OCI-LY1 (cell line): ENCODE measurements around the gene MRPS22.

Experiments
- H2AFZ ChIP-seq: fragments of 200-600 bp; sonication (generic), shearing (Covaris generic); 2 replicates; pipeline ENCODE4 v1.6.0; 2014; ENCODE audit warnings: antibody characterized with exemption, mild to moderate bottlenecking, low read length
- H3F3A ChIP-seq: fragments of 200-600 bp; sonication (generic), shearing (Covaris generic); 2 replicates; pipeline ENCODE4 v1.6.0; 2014; ENCODE audit warnings: mild to moderate bottlenecking, antibody characterized with exemption, low read length, moderate library complexity; ENCODE audit not compliant: insufficient read depth
- H3K27ac ChIP-seq: fragments of 200-600 bp; sonication (generic); 2 replicates; pipeline ENCODE4 v1.5.1; 2014; ENCODE audit warnings: low read length, mixed run types, mild to moderate bottlenecking, low read depth; ENCODE audit not compliant: poor library complexity, severe bottlenecking
- H3K27me3 ChIP-seq: fragments of 200-600 bp; sonication (generic); 2 replicates; pipeline ENCODE4 v1.6.0; 2014; ENCODE audit warnings: antibody characterized with exemption, mild to moderate bottlenecking, low read length, moderate library complexity; ENCODE audit not compliant: insufficient read depth
- H3K36me3 ChIP-seq: fragments of 200-600 bp; sonication (generic); 2 replicates; pipeline ENCODE4 v1.6.1; 2014; ENCODE audit warnings: mild to moderate bottlenecking, antibody characterized with exemption, low read length, moderate library complexity, mixed read lengths; ENCODE audit not compliant: insufficient read depth
- H3K4me1 ChIP-seq: fragments of 200-600 bp; sonication (generic); 2 replicates; pipeline ENCODE4 v1.5.1; 2014; ENCODE audit warnings: mild to moderate bottlenecking, low read length, moderate library complexity; ENCODE audit not compliant: insufficient read depth, severe bottlenecking
- H3K4me2 ChIP-seq: fragments of 200-600 bp; sonication (generic), shearing (Covaris generic); 2 replicates; pipeline ENCODE4 v1.6.1; 2014; ENCODE audit warnings: low read length
- H3K4me3 ChIP-seq: fragments of 200-600 bp; sonication (generic); 2 replicates; pipeline ENCODE4 v1.5.1; 2014; ENCODE audit warnings: low read length, low read depth, mild to moderate bottlenecking, mixed read lengths; ENCODE audit not compliant: poor library complexity, severe bottlenecking
- H3K79me2 ChIP-seq: fragments of 200-600 bp; shearing (Covaris generic); 2 replicates; pipeline ENCODE4 v1.6.1; 2016; ENCODE audit warnings: mixed run types, low read length, mixed read lengths; ENCODE audit not compliant: insufficient read depth
- H3K9ac ChIP-seq: fragments of 200-600 bp; sonication (generic), shearing (Covaris generic); 2 replicates; pipeline ENCODE4 v1.6.1; 2014; ENCODE audit warnings: mild to moderate bottlenecking, low read length, mixed read lengths
- H3K9me2 ChIP-seq: fragments of 200-600 bp; sonication (generic), shearing (Covaris generic); 2 replicates; pipeline ENCODE4 v1.6.1; 2014; ENCODE audit warnings: low read depth, mild to moderate bottlenecking, low read length, mixed read lengths
- H3K9me3 ChIP-seq: fragments of 200-600 bp; shearing (Covaris generic); 2 replicates; pipeline ENCODE4 v1.6.1; 2014; ENCODE audit warnings: low read length, mixed read lengths
- H4K20me1 ChIP-seq: fragments of 200-600 bp; sonication (generic), shearing (Covaris generic); 2 replicates; pipeline ENCODE4 v1.6.0; 2016; ENCODE audit warnings: mild to moderate bottlenecking, low read length; ENCODE audit not compliant: insufficient read depth
- CTCF ChIP-seq: fragments of 200-600 bp; sonication (generic), shearing (Covaris generic); IDR thresholded peaks from 2 replicates; pipeline ENCODE4 v1.5.1; 2017; ENCODE audit warnings: mild to moderate bottlenecking, antibody characterized with exemption, low read length, moderate library complexity, mixed read lengths
- EZH2 ChIP-seq: fragments of 200-600 bp; sonication (generic), shearing (Covaris generic); IDR thresholded peaks from 2 replicates; pipeline ENCODE4 v1.8.0; 2017; ENCODE audit warnings: borderline replicate concordance, mixed run types, mild to moderate bottlenecking, antibody characterized with exemption, low read length, moderate library complexity, mixed read lengths

Gene MRPS22

GRCh38 chr3:139364549-139364948 lies 20.7 kb downstream of the MRPS22 start:
- H3K9me3 ChIP-seq, result no peaks in the 10 kb centered on the region
- H3K36me3 ChIP-seq, result peaks cover 98% of the 10 kb centered on the region
- TF ChIP-seq CTCF (no peak), EZH2 (no peak)
- H3K4me3 ChIP-seq, result no peak overlapping the region
- H3K9ac ChIP-seq, result no peak overlapping the region
- H3K79me2 ChIP-seq, result no peaks in the 10 kb centered on the region
- no peak overlapping the region for H2AFZ ChIP-seq
- H3K27me3 ChIP-seq, result no peaks in the 10 kb centered on the region
- no peak overlapping the region for H3K4me2 ChIP-seq
- no peaks in the 10 kb centered on the region for H3K9me2 ChIP-seq
- no peak overlapping the region for H3K27ac ChIP-seq
- H4K20me1 ChIP-seq, result no peaks in the 10 kb centered on the region; the same call in 1 of the 2 replicates
- H3K4me1 ChIP-seq, result no peaks in the 10 kb centered on the region
- no peaks in the 10 kb centered on the region for H3F3A ChIP-seq

GRCh38 chr3:139374099-139374498 lies 30.3 kb downstream of the MRPS22 start:
- Histone ChIP-seq H3K4me2 (no peak overlapping the region), H3K9ac (no peak overlapping the region), H3K27ac (no peak overlapping the region), H2AFZ (no peak overlapping the region), H3F3A (no peaks in the 10 kb centered on the region), H3K9me2 (no peaks in the 10 kb centered on the region), H3K4me1 (peaks cover 7% of the 10 kb centered on the region), H3K4me3 (no peak overlapping the region), H3K79me2 (no peaks in the 10 kb centered on the region), H3K9me3 (no peaks in the 10 kb centered on the region), H3K36me3 (peaks cover 94% of the 10 kb centered on the region), H4K20me1 (no peaks in the 10 kb centered on the region), H3K27me3 (no peaks in the 10 kb centered on the region)
- TF ChIP-seq EZH2 (no peak), CTCF (no peak)

- peaks cover 7% of the 10 kb centered on the region for H3K4me1 ChIP-seq
- TF ChIP-seq CTCF, result no peak
- no peak for TF ChIP-seq EZH2
- no peak overlapping the region for H3K9ac ChIP-seq
- no peak overlapping the region for H2AFZ ChIP-seq
- no peaks in the 10 kb centered on the region for H4K20me1 ChIP-seq
- peaks cover 91% of the 10 kb centered on the region for H3K36me3 ChIP-seq
- peaks cover 13% of the 10 kb centered on the region; the same call in 1 of the 2 replicates for H3K79me2 ChIP-seq
- no peaks in the 10 kb centered on the region for H3K9me3 ChIP-seq
- H3K9me2 ChIP-seq, result no peaks in the 10 kb centered on the region
- H3F3A ChIP-seq, result no peaks in the 10 kb centered on the region
- H3K27me3 ChIP-seq, result no peaks in the 10 kb centered on the region
- no peak overlapping the region for H3K4me2 ChIP-seq
- H3K27ac ChIP-seq, result no peak overlapping the region
- no peak overlapping the region for H3K4me3 ChIP-seq
Measured at GRCh38 chr3:139377378-139377777, 33.6 kb downstream of the MRPS22 start.
